A549 (cell line): ENCODE results near the gene COLEC12. TPM values are rescaled to one million over a fixed set of nuclear protein-coding genes. Genes with fewer than 3 reads are reported as not detected.

ENCODE experiments used
- ATAC-seq, 2 experiments: fragments of 200-7000 bp in 1 of 2; fragments of >200 bp in 1 of 2; cut with Nextera tagmentation in 1 of 2; cut with Tn5 transposase in 1 of 2; 3 replicates each; pipeline versions ENCODE4 v1.8.0 to v1.9.1; 2018 to 2020; ENCODE audit warnings: mild to moderate bottlenecking in 1 of 2, moderate library complexity in 1 of 2
- CTCF ChIA-PET: fragments of 300-600 bp; sonication (Branson Sonifier 250); formaldehyde crosslinking; extraction: SDS; loops from one replicate; lab custom pipeline; 2021; ENCODE audit warnings: antibody characterized with exemption, inconsistent platforms; lab: Yijun Ruan, JAX
- POLR2A ChIA-PET: fragments of 350-600 bp; formaldehyde crosslinking; extraction: SDS; loops from one replicate; lab custom pipeline; 2021; ENCODE audit warnings: antibody characterized with exemption, inconsistent platforms; lab: Yijun Ruan, JAX
- DNase-seq, 2 experiments: peaks; one replicate each; pipeline versions ENCODE4 v3.0.0 to v3.0.0-alpha.2; 2011 to 2016; ENCODE audit warnings: low read depth in 1 of 2, low spot score in 1 of 2
- FAIRE-seq: peaks from 2 replicates; lab custom pipeline; 2011; peaks lifted over from hg19 to GRCh38; lab: Jason Lieb, UNC
- H3K27ac ChIP-seq, 2 experiments: fragments of >200 bp; sonication (Bioruptor Twin); formaldehyde crosslinking; 3 replicates each; pipeline ENCODE4 v1.5.1; 2016 to 2017
- H3K4me1 ChIP-seq: fragments of >200 bp; sonication (Bioruptor Twin); formaldehyde crosslinking; 3 replicates; pipeline ENCODE4 v1.6.1; 2016
- H3K4me2 ChIP-seq: fragments of >200 bp; sonication (Bioruptor Twin); formaldehyde crosslinking; 3 replicates; pipeline ENCODE4 v1.6.1; 2016
- H3K4me3 ChIP-seq: fragments of >200 bp; sonication (Bioruptor Twin); formaldehyde crosslinking; 3 replicates; pipeline ENCODE4 v1.5.1; 2016
- H3K9me3 ChIP-seq: fragments of >200 bp; sonication (Bioruptor Twin); formaldehyde crosslinking; 3 replicates; pipeline ENCODE4 v1.6.1; 2016
- ATOH8 ChIP-seq: fragments of 250-450 bp; sonication (Bioruptor Pico); IDR thresholded peaks from 2 replicates; pipeline ENCODE4 v1.5.0; 2020; ENCODE audit warnings: low read depth, mild to moderate bottlenecking, moderate library complexity
- BCL3 ChIP-seq: fragments of >200 bp; sonication (Bioruptor Twin); formaldehyde crosslinking; IDR thresholded peaks from 3 replicates; pipeline ENCODE4 v1.6.1; 2016
- CEBPB ChIP-seq, 2 experiments: fragments of >200 bp in 1 of 2; sonication (Bioruptor Twin) in 1 of 2; formaldehyde crosslinking in 1 of 2; IDR thresholded peaks; 2 replicates each; pipeline ENCODE4 v1.6.1; 2012 to 2016
- CHD2 ChIP-seq: fragments of 150-350 bp; IDR thresholded peaks from 2 replicates; pipeline ENCODE4 v1.6.1; 2014; ENCODE audit warnings: low read length; ENCODE audit not compliant: partially characterized antibody
- CHD4 ChIP-seq: fragments of 200-600 bp; sonication (generic); IDR thresholded peaks from 2 replicates; pipeline ENCODE4 v1.6.1; 2016; ENCODE audit warnings: antibody characterized with exemption, mild to moderate bottlenecking, borderline replicate concordance
- E2F6 ChIP-seq: IDR thresholded peaks from 2 replicates; pipeline ENCODE4 v1.6.1; 2012; ENCODE audit warnings: low read depth, borderline replicate concordance
- EHMT2 ChIP-seq: fragments of 200-600 bp; sonication (generic); IDR thresholded peaks from 2 replicates; pipeline ENCODE4 v1.6.1; 2016; ENCODE audit warnings: antibody characterized with exemption, low read depth, mild to moderate bottlenecking, moderate library complexity
- FOSB ChIP-seq: fragments of 250-450 bp; sonication (Bioruptor Pico); IDR thresholded peaks from 2 replicates; pipeline ENCODE4 v1.5.0; 2020; ENCODE audit warnings: mild to moderate bottlenecking, moderate library complexity
- FOXS1 ChIP-seq: fragments of 250-450 bp; sonication (Bioruptor Pico); IDR thresholded peaks from 2 replicates; pipeline ENCODE4 v1.5.0; 2020; ENCODE audit warnings: mild to moderate bottlenecking, moderate library complexity
- HDAC2 ChIP-seq: fragments of 200-600 bp; sonication (generic); IDR thresholded peaks from 2 replicates; pipeline ENCODE4 v1.6.1; 2016
- HES2 ChIP-seq: fragments of >200 bp; sonication (Bioruptor Twin); formaldehyde crosslinking; IDR thresholded peaks from 2 replicates; pipeline ENCODE4 v1.6.1; 2016
- HEYL ChIP-seq: fragments of 250-450 bp; sonication (Bioruptor Pico); IDR thresholded peaks from 2 replicates; pipeline ENCODE4 v1.8.0; 2021; ENCODE audit warnings: mild to moderate bottlenecking, moderate library complexity
- HMGXB4 ChIP-seq: fragments of 250-450 bp; sonication (Bioruptor Pico); IDR thresholded peaks from 2 replicates; pipeline ENCODE4 v1.5.0; 2021; ENCODE audit warnings: mild to moderate bottlenecking, moderate library complexity, borderline replicate concordance
- KDM1A ChIP-seq: fragments of 200-600 bp; sonication (generic); IDR thresholded peaks from 2 replicates; pipeline ENCODE4 v1.6.1; 2016; ENCODE audit warnings: low read depth, mild to moderate bottlenecking
- KDM5A ChIP-seq: fragments of 200-600 bp; sonication (generic); IDR thresholded peaks from 2 replicates; pipeline ENCODE4 v1.6.1; 2016; ENCODE audit warnings: antibody characterized with exemption, mild to moderate bottlenecking
- MAX ChIP-seq: IDR thresholded peaks from 2 replicates; pipeline ENCODE4 v1.6.1; 2012
- NFE2L2 ChIP-seq: fragments of 150-350 bp; conservative IDR thresholded peaks from 2 replicates; pipeline ENCODE4 v1.6.1; 2014; ENCODE audit warnings: low read length
- NPAS2 ChIP-seq: fragments of 250-450 bp; sonication (Bioruptor Pico); IDR thresholded peaks from 2 replicates; pipeline ENCODE4 v1.8.0; 2022; ENCODE audit warnings: mild to moderate bottlenecking, moderate library complexity, borderline replicate concordance
- NR3C1 ChIP-seq: fragments of >200 bp; sonication (Bioruptor Twin); formaldehyde crosslinking; IDR thresholded peaks from 3 replicates; pipeline ENCODE4 v1.6.1; 2017
- POLR2A ChIP-seq: IDR thresholded peaks from 2 replicates; pipeline ENCODE4 v1.6.1; 2012; ENCODE audit warnings: mild to moderate bottlenecking, low read length
- POLR2AphosphoS2 ChIP-seq: conservative IDR thresholded peaks from 2 replicates; pipeline ENCODE4 v1.6.1; 2012; ENCODE audit warnings: low read length, improper control_type of control experiment, inconsistent platforms
- RAD21 ChIP-seq, 2 experiments: fragments of >200 bp in 1 of 2; sonication (Bioruptor Twin) in 1 of 2; formaldehyde crosslinking in 1 of 2; IDR thresholded peaks in 1 of 2; conservative IDR thresholded peaks in 1 of 2; 2 replicates in 1 of 2; 3 replicates in 1 of 2; pipeline ENCODE4 v1.6.1; 2012 to 2018; ENCODE audit warnings: inconsistent platforms in 1 of 2
- RARB ChIP-seq: fragments of 250-450 bp; sonication (Bioruptor Pico); IDR thresholded peaks from 2 replicates; pipeline ENCODE4 v1.8.0; 2021; ENCODE audit warnings: mild to moderate bottlenecking, moderate library complexity
- SMC3 ChIP-seq: fragments of >200 bp; sonication (Bioruptor Twin); formaldehyde crosslinking; IDR thresholded peaks from 3 replicates; pipeline ENCODE4 v1.6.1; 2018; ENCODE audit warnings: inconsistent platforms
- SREBF2 ChIP-seq: fragments of 450-650 bp; IDR thresholded peaks from 2 replicates; pipeline ENCODE4 v1.6.1; 2014; ENCODE audit warnings: mild to moderate bottlenecking, moderate library complexity
- TFCP2L1 ChIP-seq: fragments of 250-450 bp; sonication (Bioruptor Pico); IDR thresholded peaks from 2 replicates; pipeline ENCODE4 v1.5.0; 2021; ENCODE audit warnings: mild to moderate bottlenecking
- TP53 ChIP-seq: fragments of 250-450 bp; sonication (Bioruptor Pico); IDR thresholded peaks from 2 replicates; pipeline ENCODE4 v1.5.0; 2021; ENCODE audit warnings: mild to moderate bottlenecking, moderate library complexity
- ZSCAN20 ChIP-seq: fragments of 250-450 bp; sonication (Bioruptor Pico); IDR thresholded peaks from 2 replicates; pipeline ENCODE4 v1.8.0; 2022; ENCODE audit warnings: mild to moderate bottlenecking, moderate library complexity
- WGBS: methylation state at CpG from one replicate; pipeline ENCODE4 v1.1.6; 2017; ENCODE audit errors: missing lambda C conversion rate; 5-methylcytosine and 5-hydroxymethylcytosine counted together
- polyA plus RNA-seq, 4 experiments: library from polyadenylated mRNA; depleted of rRNA in 3 of 4; stranded (reverse); fragments of >200 nt; fragmentation: RNase III in 1 of 4; extraction: RNeasy Plus Mini Kit Qiagen cat#74134 plus additional on column Dnase treatment in 1 of 4; gene quantifications; 2 replicates in 3 of 4; 3 replicates in 1 of 4; pipeline ENCODE4 v1.2.3, GENCODE V29; 2011 to 2017

COLEC12 gene
- polyA plus RNA-seq, 2 of the 4 experiments (the other 2 are of a cell fraction) = 0.01 TPM; not detected in 1

GRCh38 chr18:394262-394986 is 106.1 kb downstream of the COLEC12 start:
- no peak overlapping the region for H3K4me3 ChIP-seq
- no peak overlapping the region for H3K4me2 ChIP-seq
- TF ChIP-seq CHD4 = no peak
- TF ChIP-seq ATOH8 = no peak
- no peak for TF ChIP-seq SREBF2
- TF ChIP-seq HDAC2 = no peak
- no peak for TF ChIP-seq TP53 (CRISPR knock-in tag)
- no peak for TF ChIP-seq CEBPB (IDR thresholded peaks at IDR 0.05)
- no peak for TF ChIP-seq FOSB (CRISPR knock-in tag)
- no peak for TF ChIP-seq BCL3
- no peak for TF ChIP-seq HES2
- TF ChIP-seq HEYL (CRISPR knock-in tag) = no peak
- no peak for TF ChIP-seq KDM5A
- TF ChIP-seq FOXS1 (CRISPR knock-in tag) = no peak
- TF ChIP-seq EHMT2 = no peak
- no peak for TF ChIP-seq NR3C1
- no peak for TF ChIP-seq TFCP2L1 (CRISPR knock-in tag)
- no peak for TF ChIP-seq POLR2AphosphoS2
- no peak for TF ChIP-seq RAD21 (conservative IDR thresholded peaks at IDR 0.05 in 1 of 2, IDR thresholded peaks at IDR 0.05 in 1 of 2)
- no peaks in the 10 kb centered on the region for H3K9me3 ChIP-seq
- DNase-seq (no peak), FAIRE-seq (no peak), ATAC-seq (no peak)
- 25% methylated on average over 6 of the region's 6 CpGs for WGBS
- no peak overlapping the region for H3K27ac ChIP-seq
- ChIA-PET CTCF (no interaction called here), POLR2A (no interaction called here)
- no peaks in the 10 kb centered on the region for H3K4me1 ChIP-seq

GRCh38 chr18:393574-393957 is 106.9 kb downstream of the COLEC12 start:
- DNase-seq (no peak), ATAC-seq (no peak), FAIRE-seq (no peak)
- CTCF ChIA-PET = no interaction called here
- no peak overlapping the region for H3K4me2 ChIP-seq
- no peak overlapping the region for H3K4me3 ChIP-seq
- H3K4me1 ChIP-seq = no peaks in the 10 kb centered on the region
- TF ChIP-seq E2F6 (no peak), ZSCAN20 (CRISPR knock-in tag) (no peak), CHD4 (no peak), KDM1A (no peak), RARB (no peak), CHD2 (no peak), NFE2L2 (no peak), SMC3 (no peak), POLR2A (no peak), MAX (no peak), NPAS2 (CRISPR knock-in tag) (no peak), FOSB (CRISPR knock-in tag) (no peak), TP53 (CRISPR knock-in tag) (no peak), HMGXB4 (CRISPR knock-in tag) (no peak)
- WGBS = 49% methylated on average over 6 of the region's 6 CpGs
- H3K27ac ChIP-seq = no peak overlapping the region
- H3K9me3 ChIP-seq = no peaks in the 10 kb centered on the region
- POLR2A ChIA-PET = no interaction called here
